Heart left ventricle (tissue), 13 donors: ENCODE results near the gene LGR6.

Experiments
- CTCF ChIP-seq, 12 donors: fragments of 200-600 bp; sonication (generic) in 4 of 12; IDR thresholded peaks; one replicate each; pipeline versions ENCODE4 v1.5.0 to v1.8.0; 2018 to 2022; ENCODE audit warnings: antibody characterized with exemption in 12 of 12, mild to moderate bottlenecking in 5 of 12
- POLR2A ChIP-seq, 2 donors: fragments of 450-650 bp; IDR thresholded peaks; one replicate each; pipeline ENCODE4 v1.6.1; 2017; ENCODE audit warnings: antibody characterized with exemption in 2 of 2, mild to moderate bottlenecking in 2 of 2, moderate library complexity in 2 of 2
- donor health status: ischemic (EF 13 %, LVEDD 7.1; RV severe dilation, severe dysfunction).
- donor health status: DM: no; HTN: yes; CAD: no.
- donor health status: DM: no; HTN: no; CAD: no.
- donor health status: ischemic (EF 25% LVEDD 6.9; RV normal size, moderate dysfunction).
- donor health status: ischemic (EF 25% LVEDD 5.7; RV mildly dilated, moderate dysfunction).
- donor health status: ischemic (EF 35%, LVEDD 5.7; RV mildly dilated, moderate dysfunction).
- donor health status: nonischemic (EF 11% LVEDD 7.7; RV severe dilation, severe dysfunction).
- donor health status: DM: yes; HTN: yes; CAD: no.
- donor health status: PGD.
- donor health status: ischemic (EF 29% LVEDD 5.4; RV normal size, mild dysfunction).
- donor health status: nonischemic (EF 23%, LVEDD 6.1; RV moderate dilation, normal function).

- TF ChIP-seq CTCF (IDR thresholded peaks at IDR 0.05) (no peak), POLR2A (IDR thresholded peaks at IDR 0.05) (no peak)
These were observed 116.6 kb downstream of the LGR6 start for GRCh38 chr1:202310071-202310725.
